ENCODE data around the gene SYPL2.
"Not testable (repeated sequence)": the region's sequence is repeated elsewhere in the genome, so short reads cannot be mapped to it uniquely, and the experiment has no call there.

SYPL2 gene

GRCh38 chr1:109473284-109474057, 7.1 kb downstream of the SYPL2 start:
- DNase-seq, result not testable (repeated sequence)

GRCh38 chr1:109474697-109475096, 8.4 kb downstream of the SYPL2 start:
- DNase-seq, result no peak

GRCh38 chr1:109475261-109475660, 8.9 kb downstream of the SYPL2 start:
- DNase-seq, result no peak

GRCh38 chr1:109476825-109477224, 10.5 kb downstream of the SYPL2 start:
- DNase-seq, result no peak

DNA sequence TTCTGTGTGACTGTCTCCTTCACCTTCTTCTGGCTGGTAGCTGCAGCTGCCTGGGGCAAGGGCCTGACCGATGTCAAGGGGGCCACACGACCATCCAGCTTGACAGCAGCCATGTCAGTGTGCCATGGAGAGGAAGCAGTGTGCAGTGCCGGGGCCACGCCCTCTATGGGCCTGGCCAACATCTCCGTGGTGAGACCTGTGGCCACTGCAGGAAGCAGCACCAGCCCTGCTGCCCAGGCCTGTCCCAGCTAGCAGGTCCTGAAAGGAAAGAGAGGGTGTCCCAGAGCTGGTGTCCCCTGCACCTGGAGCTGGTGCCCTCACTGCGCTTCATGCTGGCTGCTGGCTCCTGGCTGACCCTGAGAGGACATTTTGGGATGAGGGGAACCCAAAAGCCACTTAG, 11.5 kb downstream of the SYPL2 start:
- no peak for DNase-seq

GRCh38 chr1:109478806-109479205, 12.5 kb downstream of the SYPL2 start:
- no peak for DNase-seq

GRCh38 chr1:109479311-109479710, 13.0 kb downstream of the SYPL2 start:
- no peak for DNase-seq

GRCh38 chr1:109479901-109480300, 13.6 kb downstream of the SYPL2 start:
- no peak for DNase-seq

DNA sequence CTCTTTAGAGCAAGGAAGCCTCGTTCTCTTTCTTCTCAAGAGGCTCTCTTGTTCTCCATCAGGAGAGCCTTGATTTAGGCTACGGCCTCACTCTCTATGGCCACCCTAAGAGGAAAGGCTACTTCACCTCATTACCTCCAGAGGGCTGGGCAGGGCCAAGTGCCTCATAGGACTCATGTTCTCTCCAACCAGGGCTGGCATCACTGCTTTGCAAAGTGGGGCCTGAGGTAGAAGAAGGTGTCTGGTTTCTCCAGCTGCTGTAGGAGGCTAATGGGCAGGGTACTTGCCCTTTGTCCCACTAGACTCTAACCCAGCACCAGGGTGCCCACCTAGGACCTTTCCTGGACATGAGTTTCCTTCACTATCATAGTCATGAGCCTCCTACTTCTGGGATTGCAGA, 15.3 kb downstream of the SYPL2 start:
- DNase-seq, result no peak

DNA sequence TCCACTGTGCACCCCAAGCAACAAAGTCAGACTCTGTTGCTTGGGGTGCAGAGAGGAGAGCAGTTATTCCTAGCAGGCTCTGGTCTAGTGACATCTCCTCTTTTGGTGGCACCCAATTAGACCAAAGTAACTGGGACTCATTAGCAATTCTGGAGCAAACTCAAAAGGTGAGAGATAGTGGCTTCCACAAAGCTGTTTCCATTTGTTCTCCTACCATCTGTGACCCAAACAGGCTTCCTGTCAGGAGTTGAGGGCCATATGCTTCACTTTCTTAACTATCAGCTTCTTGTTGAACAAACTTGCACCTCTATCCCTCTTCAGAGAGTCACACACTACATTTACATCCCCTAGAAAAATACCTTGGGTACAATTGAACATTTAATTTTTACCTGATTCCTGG, 15.9 kb downstream of the SYPL2 start:
- no peak for DNase-seq

- peak; percentile 64 to 81 for DNase-seq
Observed at GRCh38 chr1:109482791-109483671, 16.7 kb downstream of the SYPL2 start.

DNA sequence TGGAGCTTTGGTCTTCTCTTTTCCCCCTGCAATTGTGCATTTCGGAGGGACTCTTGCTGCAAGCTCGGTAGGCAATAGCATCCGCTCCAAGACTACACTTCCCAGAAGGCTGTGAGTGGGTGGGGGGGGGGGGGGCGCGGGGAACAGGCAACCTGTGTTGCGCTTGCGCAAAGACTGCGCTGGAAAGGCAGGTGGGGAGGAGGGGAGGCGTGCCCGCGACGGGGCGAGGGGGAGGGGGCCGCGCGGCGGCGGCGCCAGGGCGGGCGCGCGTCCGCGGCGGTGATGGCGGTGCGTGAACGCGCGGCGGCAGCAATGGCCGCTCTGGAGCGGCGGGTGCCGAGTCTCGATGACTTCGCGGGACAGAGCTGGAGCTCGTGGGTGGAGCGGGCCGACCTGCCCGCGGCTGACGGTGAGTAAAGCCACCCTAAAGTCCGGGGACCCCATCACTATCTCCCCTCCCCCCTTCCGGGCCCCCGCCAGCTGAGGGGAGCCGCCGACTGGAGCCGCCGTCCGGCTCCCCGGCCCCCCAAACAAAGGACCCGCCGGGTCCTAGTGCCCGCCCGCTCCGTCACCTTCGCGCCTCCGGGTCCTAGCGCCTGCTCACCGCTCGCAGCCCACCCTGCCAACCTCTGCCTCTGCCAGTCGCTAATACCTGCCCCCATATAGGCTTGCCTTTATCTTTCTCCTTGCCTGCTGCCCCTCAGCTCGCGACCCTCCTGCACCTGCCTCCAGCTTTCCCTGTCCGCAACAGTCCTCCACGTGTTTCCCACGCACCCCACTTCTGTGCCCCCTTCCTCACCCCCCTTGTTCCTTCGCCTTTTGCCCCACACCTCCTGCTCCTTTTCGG, 17.5 kb downstream of the SYPL2 start, which contains the start of gene ATXN7L2:
Gene ATXN7L2 (plus strand): TSS at position 234 of the 847 bp plus-strand sequence. CDS start 49 bp downstream, at position 283.
- peak; percentile 87 to 95 for DNase-seq

DNA sequence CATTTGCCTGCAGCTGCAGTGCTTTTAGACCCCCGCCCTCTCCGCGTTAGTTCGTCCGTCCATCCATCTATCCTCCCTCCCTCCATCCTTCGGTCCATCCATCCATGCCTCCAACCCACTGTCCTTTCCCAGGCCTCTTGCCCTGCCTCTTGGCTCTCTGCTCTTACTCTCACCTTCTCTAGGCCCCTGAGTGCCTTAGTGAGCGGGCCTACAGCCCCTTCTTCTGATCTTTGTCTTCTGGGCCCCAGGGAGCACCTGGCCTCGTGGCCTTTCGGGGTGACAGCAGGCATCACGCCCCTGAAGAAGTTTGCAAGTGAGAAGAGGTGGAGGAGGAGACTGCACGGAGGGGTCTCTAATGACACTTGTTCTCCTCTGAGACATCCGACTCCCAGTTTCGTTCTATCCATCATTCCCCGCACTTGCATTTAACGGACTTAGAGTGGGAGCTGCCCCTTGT, 18.2 kb downstream of the SYPL2 start:
- DNase-seq, result no peak

- DNase-seq, result no peak
Observed at GRCh38 chr1:109485001-109485400, 18.7 kb downstream of the SYPL2 start.

DNA sequence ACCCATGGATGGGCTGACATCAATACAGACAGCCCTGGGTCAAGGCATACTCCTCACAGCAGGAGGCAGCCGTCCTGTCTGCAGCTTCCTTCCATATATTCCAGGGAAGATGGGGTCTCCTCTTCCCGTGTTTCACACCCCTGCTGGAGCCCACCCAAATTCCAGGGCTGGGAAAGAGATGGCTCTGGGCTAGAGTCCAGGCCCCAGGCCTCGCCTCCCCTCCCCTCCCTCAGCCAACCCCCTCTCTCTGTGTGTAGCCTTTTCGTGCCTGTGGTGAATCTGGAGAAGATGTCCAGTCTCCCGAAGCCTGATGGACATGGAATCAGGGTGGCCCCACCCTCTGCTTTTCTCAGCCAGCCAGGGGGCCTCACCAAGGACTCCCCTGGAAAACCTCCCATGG, 20.9 kb downstream of the SYPL2 start:
- no peak for DNase-seq

- DNase-seq, result no peak
Observed at GRCh38 chr1:109488201-109488600, 21.9 kb downstream of the SYPL2 start.

GRCh38 chr1:109488696-109489095, 22.4 kb downstream of the SYPL2 start:
- no peak for DNase-seq

GRCh38 chr1:109490029-109490933, 23.9 kb downstream of the SYPL2 start:
- peak; percentile 42 to 64 for DNase-seq

DNA sequence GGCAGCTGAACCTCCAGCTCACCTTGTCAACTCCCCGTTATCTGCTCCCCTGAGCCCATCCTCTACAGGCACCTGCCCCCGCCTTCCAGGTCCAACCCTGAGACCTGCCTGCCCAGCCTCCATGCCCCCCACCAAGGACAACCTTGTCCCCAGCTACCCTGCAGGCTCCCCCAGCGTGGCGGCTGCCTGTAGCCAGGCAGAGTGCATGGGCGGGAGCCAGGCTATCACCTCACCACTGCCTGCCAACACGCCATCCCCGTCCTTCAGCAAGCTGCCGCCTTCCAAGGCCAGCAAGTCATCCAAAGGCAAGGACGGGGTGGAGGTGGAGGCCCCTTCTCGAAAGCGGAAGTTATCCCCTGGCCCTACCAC, 24.6 kb downstream of the SYPL2 start:
- DNase-seq, result no peak

DNA sequence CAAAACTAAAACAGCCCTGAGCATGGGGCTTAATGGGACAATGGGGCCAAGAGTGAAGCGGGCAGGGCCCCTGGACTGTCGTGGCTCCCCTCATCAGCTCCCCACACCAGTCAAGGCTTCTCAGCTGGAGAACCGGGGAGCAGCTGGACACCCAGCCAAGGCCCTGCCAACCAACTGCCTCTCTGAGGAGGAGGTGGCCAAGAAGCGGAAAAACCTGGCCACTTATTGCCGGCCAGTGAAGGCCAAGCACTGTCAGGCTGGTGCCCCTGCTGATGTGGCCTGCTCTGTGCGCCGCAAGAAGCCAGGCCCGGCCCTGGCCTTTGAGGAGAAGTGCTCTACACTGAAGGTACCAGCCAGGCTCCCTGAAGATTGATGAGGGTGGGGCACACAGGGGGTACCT, 25.0 kb downstream of the SYPL2 start:
- no peak for DNase-seq

DNA sequence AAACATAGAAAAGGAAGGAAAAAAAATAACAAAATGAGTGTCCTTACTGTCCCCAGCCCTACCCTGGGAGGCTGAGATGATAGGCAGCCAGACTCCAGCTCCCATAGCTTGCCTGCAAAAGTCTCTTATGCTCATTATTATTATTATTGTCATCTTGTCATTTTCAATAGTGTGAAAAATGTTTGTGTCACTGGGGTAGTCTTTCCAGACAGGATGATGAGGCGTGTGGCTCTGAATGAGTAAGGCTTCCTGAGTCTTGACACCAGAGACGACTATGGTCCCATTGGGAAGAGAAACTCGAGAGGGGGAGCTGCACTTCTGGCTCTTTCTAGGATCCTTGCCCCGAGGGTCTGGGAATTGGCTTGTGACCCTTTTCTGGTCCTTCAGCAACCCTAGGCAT, 26.4 kb downstream of the SYPL2 start:
- no peak for DNase-seq

- no peak for DNase-seq
Observed at GRCh38 chr1:109493227-109493626, 26.9 kb downstream of the SYPL2 start.

Data from NCI-H446 (cell line).